Endometrial microvascular endothelial cells (primary cell): ENCODE measurements around the gene POLA2. TPM values are rescaled to one million over a fixed set of nuclear protein-coding genes. Genes with fewer than 3 reads are reported as not detected.
"Not testable (repeated sequence)": the region's sequence is repeated elsewhere in the genome, so short reads cannot be mapped to it uniquely, and the experiment has no call there.

ENCODE experiments used
- in situ Hi-C: cut with HindIII; loops from 2 replicates; pipeline ENCODE4 v1.10.0; 2017; ENCODE audit warnings: low sequenced_read_pairs, low pct_unique_long_range_greater_than_20kb; ENCODE audit errors: inconsistent ontology term
- total RNA-seq: library from RNA; depleted of rRNA; stranded (reverse); fragments of >200 nt; gene quantifications from one replicate; pipeline ENCODE4 v1.2.3, GENCODE V29; 2015; ENCODE audit errors: inconsistent ontology term

The POLA2 gene
- total RNA-seq, 1 donor from 2014 or later: 43.5 TPM

DNA sequence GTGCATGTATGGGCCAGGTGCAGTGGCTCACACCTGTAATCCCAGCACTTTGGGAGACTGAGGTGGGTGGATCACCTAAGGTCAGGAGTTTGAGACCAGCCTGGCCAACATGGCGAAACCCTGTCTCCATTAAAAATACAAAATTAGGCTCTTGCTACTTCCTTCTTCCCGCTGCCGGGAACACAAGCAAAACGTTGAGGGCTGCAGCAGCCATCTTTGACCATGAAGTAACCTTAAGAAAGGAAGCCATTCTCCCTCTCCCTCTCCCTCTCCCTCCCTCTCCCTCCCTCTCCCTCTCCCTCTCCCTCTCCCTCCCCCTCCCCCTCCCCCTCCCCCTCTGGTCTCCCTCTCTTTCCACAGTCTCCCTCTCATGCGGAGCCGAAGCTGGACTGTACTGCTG, 23.5 kb upstream of the POLA2 start:
- in situ Hi-C loops: not testable (repeated sequence)

DNA sequence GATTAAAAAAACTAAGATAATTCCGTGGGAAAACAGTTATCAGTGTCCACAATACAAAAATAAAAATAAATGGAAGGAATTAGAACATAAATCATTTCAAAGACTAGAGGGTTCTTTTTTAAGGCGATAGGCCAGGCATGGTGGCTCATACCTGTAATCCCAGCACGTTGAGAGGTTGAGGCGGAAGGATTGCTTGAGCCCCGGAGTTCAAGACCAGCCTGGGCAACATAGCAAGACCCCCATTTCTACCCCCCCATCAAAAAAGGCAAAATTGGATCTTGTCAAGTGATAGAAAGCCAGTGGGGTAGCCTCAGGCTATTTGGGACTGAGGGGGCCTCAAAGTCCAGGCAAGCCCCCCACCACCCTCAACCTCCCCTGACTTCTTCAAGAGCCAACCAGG, 20.6 kb upstream of the POLA2 start:
- in situ Hi-C loops: no loop called here

DNA sequence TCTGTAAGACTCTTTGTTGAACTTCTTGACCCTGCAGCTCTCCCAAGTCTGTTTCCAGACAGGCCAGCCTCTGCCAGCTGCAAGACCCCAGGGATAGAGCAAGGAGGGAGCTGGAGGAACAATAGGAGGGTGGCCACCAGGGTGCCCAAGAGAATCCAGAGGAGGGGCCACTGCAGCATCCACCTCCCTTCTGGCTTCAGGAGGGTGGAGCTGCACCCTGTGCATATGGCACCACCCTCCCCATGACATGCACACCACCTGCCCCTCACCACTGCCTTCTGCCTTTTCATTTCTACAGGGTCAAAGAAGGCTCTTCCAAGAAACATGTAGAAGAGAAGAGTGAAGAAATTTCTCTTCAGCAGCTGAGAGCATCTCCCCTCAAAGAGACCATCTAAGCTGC, 20.1 kb upstream of the POLA2 start:
- in situ Hi-C loops: no loop called here

DNA sequence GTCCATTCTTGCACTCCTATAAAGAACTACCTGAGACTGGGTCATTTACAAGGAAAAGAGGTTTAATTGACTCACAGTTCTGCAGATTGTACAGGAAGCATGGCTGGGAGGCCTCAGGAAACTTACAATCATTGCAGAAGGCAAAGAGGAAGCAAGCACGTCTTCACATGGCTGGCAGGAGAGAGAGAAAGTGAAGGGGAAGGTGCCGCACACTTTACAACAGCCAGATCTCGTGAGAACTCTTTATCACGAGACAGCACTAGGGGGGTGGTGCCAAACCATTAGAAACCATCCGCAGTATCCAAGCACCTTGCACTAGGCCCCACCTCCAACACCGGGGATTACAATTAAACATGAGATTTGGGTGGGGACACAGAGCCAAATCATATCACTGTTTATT, 19.4 kb upstream of the POLA2 start:
- in situ Hi-C loops: no loop called here

DNA sequence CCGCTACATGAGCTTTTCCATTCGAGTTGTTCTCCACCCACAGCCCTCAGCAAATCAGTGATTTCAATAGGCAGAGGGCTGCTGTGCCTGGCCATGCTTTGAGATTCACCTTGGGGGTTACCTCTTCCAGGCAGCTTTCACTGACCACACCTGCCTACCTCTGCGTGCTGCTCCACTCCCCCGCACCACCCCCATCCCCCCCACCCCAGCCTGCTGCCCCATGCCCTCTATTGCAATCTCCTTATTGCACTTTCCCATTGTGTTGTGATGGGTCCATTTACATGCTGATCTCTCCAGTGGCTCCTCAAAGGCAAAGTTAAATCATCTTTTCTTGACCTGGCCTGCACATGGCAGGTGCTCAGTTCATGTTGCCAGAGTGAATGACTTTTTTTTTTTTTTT, 18.0 kb upstream of the POLA2 start:
- in situ Hi-C loops: no loop called here

DNA sequence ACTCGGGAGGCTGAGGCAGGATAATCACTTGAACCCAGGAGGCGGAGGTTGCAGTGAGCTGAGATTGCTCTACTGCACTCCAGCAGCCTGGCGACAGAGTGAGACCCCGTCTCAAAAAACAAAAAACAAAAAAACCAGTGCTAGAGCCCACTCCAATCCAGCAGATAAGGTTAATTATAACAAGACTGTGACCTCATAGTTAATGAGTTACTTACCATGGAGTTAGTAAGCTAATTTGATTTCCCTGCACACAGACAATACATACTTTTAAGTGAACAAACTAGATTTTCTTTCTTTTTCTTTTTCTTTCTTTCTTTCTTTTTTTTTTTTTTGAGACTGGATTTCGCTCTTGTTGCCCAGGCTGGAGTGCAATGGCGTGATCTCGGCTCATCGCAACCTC, 16.7 kb upstream of the POLA2 start:
- in situ Hi-C loops: not testable (repeated sequence)

DNA sequence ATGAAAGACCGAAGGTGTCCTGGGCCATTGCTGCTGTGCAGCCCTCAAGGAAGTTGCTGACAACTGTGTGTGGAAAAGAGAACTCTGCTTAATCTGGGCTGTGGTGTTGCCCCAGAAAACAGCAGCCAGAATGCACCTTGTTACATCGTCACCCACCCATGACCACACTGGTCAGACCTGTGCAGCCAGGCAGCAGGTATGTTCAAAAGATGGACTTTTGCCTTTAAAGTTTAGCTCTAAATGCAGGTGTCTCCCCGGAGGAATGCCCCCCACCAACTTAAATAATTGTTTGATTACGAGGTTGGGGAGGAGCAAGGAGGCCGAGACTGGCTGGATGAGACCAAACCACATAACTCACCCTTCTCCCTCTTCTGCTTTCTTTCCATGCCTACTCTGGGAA, 15.3 kb upstream of the POLA2 start:
- in situ Hi-C loops: no loop called here

DNA sequence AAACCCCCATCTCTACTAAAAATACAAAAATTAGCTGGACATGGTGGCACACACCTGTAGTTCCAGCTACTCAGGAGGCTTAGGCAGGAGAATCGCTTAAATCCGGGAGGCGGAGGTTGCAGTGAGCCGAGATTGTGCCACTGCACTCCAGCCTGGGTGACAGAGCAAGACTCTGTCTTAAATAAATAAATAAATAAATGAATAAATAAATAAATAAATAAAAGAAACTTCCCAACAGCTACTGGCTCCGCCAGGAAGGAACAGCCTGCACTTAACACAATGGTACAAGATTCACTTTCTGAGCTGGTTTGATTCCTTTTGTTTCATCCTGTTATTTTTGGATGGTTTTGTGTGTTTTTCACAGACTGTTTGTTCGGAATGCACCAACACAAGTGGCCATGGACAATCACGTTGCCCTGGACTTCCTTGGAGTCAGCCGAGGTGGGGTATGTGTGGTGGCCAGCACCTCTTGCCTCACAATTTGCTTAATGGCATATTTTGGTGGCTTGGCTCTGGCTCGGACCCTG, 13.5 kb upstream of the POLA2 start:
- in situ Hi-C loops: not testable (repeated sequence)

DNA sequence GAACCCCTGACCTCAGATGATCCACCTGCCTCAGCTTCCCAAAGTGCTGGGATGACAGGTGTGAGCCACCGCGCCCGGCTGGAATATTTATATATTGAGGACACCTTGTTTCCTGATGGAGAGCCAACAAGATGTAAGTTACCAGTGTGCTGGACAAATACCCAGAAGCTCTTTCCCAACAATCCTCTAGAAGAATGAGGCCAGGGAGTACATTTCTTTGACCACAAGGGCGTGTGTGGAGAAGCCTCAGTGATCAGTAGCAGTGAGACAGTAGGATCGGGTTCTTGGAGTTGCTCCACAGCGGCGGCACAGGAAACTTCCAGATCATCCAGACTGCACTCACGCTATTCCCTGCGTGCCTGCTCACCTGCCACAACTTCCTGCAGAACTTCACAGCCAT, 10.3 kb upstream of the POLA2 start:
- in situ Hi-C loops: no loop called here

DNA sequence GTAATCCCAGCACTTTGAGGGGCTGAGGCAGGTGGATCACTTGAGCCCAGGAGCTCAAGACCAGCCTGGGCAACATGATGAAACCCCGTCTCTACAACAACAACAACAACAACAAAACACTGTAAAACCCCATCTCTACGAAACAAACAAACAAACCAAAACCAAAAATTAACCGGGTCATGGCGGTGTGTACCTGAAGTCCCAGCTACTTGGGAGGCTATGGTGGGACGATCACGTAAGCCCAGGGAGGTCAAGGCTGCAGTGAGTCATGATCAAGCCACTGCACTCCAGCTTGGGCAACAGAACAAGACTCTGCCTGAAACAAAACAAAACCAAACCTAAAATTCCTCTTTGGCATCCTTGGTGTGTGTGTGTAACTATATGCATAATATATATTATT, 7.0 kb upstream of the POLA2 start:
- in situ Hi-C loops: no loop called here

DNA sequence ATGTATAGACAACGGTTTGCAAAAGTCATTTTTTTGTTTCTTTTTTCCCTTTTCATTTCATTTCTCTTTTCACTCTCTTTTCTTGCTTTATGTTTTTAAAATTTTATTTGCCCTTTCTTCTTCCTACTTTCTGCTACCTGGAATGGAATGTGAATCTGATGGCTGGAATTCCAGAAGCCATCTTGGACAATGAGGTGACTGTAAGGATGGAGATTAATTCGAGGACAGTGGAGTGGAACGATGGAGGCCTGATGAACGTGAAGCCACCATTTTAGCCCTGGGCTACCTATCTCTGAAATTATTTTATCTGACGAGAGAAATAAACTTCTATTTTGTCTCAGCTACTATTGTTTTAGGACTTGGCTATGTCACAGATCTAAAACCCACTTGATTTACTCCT, 2.8 kb upstream of the POLA2 start:
- in situ Hi-C loops: no loop called here

DNA sequence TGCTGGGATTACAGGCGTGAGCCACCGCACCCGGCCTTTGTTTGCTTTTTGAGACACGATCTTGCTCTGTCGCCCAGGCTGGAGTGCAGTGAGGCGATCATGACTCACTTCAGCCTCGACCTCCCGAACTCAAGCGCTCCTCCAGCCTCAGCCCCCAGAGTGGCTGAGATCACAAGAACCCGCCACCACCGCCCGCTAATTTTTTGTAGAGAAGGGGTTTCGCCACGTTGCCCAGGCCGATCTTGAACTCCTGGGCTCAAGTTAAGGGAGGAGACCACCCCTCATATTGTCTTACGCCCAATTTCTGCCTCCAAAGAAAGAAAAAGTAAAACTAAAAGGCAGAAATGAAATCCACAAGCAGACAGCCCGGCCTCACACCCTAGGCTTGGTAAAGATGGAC, 1.5 kb upstream of the POLA2 start:
- in situ Hi-C loops: no loop called here

DNA sequence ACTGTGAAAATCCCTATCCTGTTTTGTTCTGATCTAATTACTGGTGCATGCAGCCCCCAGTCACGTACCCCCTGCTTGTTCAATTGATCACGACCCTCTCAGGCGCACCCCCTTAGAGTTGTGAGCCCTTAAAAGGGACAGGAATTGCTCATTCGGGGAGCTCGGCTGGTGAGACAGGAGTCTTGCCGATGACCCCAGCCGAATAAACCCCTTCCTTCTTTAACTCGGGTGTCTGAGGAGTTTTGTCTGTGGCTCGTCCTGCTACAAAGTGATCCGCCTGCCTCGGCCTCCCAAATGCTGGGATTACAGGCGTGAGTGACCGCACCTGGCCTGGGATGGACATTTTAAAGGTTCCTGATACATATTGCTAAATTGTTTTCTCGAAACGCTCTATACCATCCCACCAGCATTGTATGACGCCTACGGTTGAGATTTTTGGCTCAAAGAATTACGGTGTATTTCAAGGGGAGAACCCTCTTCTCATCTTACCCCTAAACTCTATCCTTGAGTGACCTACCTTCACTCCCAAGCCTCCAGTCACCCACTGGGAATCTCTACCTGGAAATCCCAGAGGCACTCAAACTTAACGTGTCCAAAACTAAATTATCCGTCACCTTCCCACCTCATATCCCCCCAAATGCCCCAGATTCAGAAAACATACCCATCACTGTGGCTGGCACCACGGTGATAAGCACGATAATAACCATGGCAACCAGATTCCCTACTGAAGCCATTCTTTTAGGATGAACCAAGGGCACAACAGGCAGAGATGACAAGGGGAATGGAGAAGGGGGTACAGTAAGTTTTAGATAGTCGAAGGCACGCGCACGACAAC, 789 bp upstream of the POLA2 start:
- in situ Hi-C loops: no loop called here

DNA sequence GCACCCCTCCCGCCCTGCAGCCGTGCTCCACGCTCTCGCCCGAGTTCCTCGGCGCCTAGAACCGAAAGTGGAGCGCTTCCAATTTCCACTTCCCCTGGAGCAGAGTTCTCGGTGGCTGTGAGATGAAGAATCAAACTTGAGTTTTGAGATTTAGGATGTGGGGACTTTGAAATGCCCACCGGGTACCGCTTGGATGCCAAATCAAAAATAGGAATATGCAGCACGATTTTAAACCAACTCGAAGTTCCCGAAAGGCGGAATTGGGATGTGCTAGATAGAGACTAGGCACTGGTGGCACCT, 569 bp downstream of the POLA2 start:
- in situ Hi-C loops: no loop called here

DNA sequence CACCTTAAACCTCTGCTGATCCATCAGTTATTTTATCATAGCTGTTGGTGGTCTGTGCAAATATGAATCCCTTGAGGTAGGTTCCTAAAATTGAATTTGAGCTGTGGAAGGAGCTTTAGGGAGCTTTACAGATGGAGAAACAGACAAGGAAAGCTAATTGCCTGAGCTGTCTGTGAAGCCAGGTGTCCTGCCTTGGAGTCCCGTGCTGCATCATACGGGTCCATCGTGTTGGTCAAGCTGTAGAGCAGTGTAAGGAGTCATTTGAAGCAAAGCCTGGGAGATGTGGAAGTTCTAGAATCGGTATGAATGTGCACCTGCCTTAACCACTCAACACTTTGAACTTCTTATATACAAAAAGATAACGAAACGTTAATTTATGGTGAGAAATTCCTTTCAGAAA, 1.0 kb downstream of the POLA2 start:
- in situ Hi-C loops: no loop called here

DNA sequence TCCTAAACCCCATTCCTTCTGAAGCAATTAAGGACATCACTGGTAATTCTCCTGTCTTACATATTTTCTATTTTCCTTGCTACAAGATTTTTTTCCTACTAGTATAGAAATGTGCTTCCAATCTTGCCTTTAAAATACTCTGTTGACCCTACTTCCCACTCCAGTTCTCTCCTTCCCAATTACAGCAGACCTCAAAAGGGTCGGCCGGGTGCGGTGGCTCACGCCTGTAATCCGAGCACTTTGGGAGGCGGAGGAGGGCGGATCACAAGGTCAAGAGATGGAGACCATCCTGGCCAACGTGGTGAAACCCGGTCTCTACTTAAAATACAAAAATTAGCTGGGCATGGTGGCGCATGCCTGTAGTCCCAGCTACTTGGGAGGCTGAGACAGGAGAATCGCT, 3.0 kb downstream of the POLA2 start:
- in situ Hi-C loops: not testable (repeated sequence)

DNA sequence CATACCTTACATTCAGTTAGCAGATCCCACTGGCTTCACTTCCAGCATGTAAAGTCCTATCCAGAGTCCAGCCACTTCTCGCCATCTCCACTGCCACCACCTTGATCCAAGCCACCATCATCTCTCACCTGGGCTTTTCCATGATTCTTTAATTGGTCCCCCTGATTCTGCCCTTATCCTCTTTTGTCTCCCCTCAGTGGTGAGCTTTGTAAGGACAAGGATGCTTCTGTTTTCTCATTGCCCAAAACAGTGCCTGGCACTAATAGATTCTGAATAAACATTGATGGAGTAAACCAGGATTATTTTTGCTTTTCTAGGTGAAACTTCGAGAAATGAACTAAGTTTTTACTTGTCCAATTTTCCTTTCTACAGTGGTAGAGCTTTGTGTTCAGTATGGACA, 4.4 kb downstream of the POLA2 start:
- in situ Hi-C loops: no loop called here

DNA sequence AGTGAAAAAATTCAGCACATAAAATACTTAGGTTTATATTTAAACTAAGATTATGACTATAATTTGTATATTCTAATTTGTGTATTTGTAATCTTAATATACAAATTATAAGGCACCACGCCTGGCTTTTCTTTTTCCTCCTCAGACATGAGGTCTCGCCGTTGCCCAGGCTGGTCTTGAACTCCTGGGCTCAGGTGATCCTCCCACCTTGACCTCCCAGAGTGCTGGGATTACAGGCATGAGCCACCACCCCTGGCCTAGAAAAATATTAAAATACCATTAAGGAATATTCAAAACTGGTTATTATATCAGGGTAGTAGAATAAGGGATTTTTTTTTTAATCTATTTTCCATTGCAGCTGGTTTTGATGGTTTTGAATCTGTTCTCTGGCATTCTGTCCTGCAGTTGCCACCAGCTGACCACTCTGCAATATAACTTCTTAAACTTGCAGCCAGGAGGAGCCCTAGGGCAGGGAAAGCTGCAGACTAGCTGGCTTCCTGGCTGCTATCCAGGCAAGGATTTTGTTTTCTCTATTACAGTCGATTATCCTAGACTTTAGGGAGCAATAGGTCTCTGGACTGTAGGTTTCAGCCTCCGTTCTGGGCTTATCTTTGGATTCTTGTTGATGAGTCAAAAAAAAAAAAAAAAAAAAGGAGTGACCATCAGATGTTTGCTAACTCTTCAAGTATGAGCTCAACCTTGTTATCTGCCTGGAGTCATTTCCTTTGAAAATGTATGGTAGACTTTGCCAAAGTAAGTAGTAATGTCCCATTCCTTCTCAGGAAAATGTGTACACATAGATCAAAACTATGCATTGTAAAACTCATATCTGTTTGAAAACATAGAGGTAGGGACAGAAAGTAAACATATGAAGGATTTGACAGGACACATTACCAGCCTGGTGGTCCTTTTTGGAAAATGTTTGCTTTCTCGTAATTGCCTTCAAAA, 13.2 kb downstream of the POLA2 start:
- in situ Hi-C loops: no loop called here

DNA sequence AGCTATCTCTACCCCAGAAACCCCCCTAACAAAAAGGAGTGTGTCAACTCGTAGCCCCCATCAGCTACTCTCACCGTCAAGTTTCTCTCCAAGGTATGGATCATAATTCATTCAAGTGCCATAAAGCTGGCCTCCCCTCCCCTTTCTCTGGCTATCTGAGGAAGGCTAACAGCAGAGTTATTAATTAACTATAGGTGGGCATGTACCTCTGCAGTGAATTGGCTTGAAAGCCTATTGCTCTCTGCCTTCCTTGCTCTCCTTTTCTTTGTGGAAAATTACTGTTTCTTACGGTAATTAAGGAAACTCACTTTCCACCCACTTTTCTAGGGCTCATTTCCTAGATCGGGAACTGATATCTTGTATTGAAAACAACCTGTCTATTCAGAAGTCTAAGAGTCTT, 14.1 kb downstream of the POLA2 start:
- in situ Hi-C loops: no loop called here

DNA sequence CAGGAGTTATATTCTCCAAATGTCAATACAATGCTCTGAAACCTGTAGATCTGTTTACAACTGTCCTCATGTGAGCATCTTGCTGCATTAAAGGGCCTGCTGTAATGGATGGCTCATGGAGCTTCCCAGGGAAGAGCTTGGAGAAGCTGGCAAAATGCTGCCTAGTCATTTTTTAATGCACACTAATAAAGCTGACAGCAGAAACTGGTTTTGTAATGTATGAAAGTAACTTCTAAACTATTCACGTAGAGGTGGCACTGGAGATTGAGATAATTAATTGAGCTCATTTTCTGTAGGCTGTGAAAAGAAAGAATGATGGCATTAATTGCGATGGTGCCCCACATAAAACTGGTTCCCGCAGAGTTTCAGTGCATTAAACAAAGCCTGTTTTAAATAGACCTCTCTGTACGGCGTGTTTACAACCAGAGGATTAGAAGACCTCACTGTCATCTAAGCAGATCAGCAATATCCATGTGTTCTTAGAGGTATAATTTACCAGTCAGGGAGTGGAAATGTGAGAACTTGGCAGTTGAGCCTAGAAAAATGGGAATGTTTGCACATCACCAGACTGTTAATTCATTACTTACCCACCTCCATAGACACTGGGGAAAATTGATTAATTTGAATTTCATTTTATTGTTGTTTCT, 16.0 kb downstream of the POLA2 start:
- in situ Hi-C loops: no loop called here
